Cardiac septum (tissue), 1 donor: ENCODE measurements around the gene GRIK5. TPM values are rescaled to one million over a fixed set of nuclear protein-coding genes. Genes with fewer than 3 reads are reported as not detected.

ENCODE experiments used
- DNase-seq: peaks from one replicate; pipeline ENCODE4 v3.0.0-alpha.2; 2020; ENCODE audit warnings: low spot score
- intact Hi-C: fragments of 100-400 bp; cut with DNase I; formaldehyde crosslinking; loops from one replicate; pipeline ENCODE4 v1.14.0; 2022
- total RNA-seq: library from RNA; stranded (reverse); fragmentation: NEBNext Ultra II Directional; extraction: Animal tissue kit (Norgen Biotek cat#: 25700); gene quantifications from one replicate; pipeline ENCODE4 v1.2.1, GENCODE V29; 2021
- donor health status: DM: no; HTN: no; CAD: no.

Gene GRIK5
- total RNA-seq, 1 donor from 2014 or later: 4.6 TPM

- DNase-seq: no peak
These were observed 27.5 kb upstream of the GRIK5 start for GRCh38 chr19:42097461-42097860.

GRCh38 chr19:42096255-42096837 is 26.3 kb upstream of the GRIK5 start:
- DNase-seq: no peak
- intact Hi-C loops: no loop called here

More at GRCh38 chr19:42097461-42097860, 27.5 kb upstream of the GRIK5 start:
- intact Hi-C loops: no loop called here

DNA sequence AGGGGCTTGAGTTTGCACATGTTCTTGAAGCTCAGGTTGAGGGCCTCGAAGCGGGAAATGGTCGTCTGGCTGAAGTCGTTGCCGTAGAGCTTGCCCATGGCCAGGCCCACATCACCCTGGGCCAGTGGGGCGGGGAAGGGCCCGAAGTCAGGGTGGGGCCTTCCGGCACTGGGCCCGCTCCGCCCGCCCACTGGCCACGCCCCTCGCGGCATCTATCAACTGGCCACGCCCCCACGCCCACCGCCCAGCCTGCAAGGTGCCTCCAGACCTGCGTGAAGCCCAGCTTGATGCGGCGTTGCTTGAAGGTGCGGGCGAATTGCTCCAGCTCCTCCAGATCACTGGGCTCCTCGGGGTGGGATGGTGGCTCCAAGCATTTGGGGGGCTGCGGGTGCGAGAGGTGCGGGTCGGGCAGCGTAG is 25.8 kb upstream of the GRIK5 start:
- DNase-seq: no peak
- intact Hi-C loops: no loop called here

- DNase-seq: no peak
- intact Hi-C loops: no loop called here
These were observed 25.3 kb upstream of the GRIK5 start for GRCh38 chr19:42095142-42095813.

- intact Hi-C loops: no loop called here
- DNase-seq: no peak
These were observed 23.9 kb upstream of the GRIK5 start for GRCh38 chr19:42093926-42094325.

DNA sequence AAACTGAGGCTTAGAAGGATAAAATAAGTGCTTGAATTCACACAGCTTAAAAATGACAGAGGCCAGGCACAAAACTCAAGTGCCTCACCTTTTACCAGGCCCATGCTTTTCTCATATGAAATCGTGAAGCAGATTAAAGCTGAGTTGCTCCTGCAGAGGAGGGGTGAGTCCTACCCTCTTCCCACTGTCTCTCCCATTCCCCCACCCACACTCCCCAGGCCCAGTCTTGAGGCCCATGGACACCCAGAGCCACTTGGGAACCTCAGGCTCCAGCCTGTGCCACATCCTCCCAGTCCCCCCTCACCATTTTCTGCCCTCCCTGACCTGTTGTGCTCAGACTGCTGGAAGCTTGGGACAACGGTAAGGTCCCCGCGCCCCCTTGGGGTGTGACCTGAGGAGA is 23.5 kb upstream of the GRIK5 start:
- intact Hi-C loops: no loop called here
- DNase-seq: no peak

DNA sequence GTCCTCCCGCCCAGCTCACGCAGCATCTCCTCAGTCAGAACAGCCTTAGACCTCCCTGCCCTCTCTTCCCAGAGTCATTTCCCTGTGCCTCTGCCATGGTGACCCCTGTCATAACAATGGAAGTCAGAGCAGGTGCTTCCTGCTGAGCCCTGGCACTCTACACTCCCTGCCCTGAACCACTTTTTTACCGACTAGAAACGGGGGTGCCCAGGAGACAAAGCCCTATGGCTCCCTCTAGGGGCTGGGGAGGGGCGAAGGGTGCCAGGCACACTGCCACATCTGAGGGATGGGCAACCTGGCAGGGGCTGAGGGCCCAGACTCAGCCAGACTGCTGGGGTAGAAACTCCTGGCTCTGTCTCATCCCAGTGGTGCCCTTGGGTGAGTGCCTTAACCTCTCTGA is 22.3 kb upstream of the GRIK5 start:
- intact Hi-C loops: no loop called here

DNA sequence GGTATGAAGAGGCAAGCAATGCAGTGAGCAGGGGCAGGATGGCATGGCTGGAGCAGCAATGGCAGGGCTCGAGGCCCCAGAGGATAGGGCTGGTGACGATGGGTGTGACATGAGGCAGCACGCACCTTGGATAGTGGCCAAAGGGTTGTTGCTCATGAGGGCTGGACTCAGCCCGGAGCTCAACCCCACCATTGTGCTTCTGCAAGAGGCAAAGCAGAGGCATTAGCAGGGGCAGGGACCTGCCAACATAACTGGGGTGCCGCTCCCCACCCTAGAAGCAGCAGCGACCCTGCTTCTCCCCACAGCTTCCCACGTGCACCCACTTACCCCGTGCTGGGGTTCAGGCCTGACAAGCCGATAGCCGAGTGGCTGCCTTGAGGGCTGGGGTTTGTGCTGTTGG is 21.7 kb upstream of the GRIK5 start:
- intact Hi-C loops: no loop called here
- DNase-seq: no peak

More for the DNA sequence above, 22.3 kb upstream of the GRIK5 start:
- DNase-seq: no peak

DNA sequence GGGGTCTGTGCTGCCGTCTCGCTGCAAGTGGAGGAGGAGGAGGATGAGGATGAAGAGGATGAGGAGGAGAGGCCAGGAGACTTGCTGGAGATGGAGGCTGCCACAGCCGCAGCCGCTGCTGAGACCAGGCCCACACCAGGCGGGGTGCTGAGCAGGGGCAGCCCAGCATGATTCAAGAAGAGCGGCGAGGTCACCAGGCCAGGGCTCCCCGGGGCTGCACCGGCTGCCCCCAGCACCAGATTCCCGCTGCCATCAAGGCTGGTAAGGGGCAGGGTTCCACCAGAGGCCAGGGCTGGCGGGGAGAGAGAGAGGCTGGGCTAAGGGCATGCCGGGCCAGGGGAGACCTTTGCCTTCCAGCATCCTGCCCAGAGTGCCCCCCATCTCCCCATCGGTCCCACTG is 21.3 kb upstream of the GRIK5 start:
- intact Hi-C loops: no loop called here
- DNase-seq: no peak

GRCh38 chr19:42090672-42091071 is 20.7 kb upstream of the GRIK5 start:
- intact Hi-C loops: no loop called here

GRCh38 chr19:42089772-42090171 is 19.8 kb upstream of the GRIK5 start:
- intact Hi-C loops: no loop called here
- DNase-seq: no peak

More at GRCh38 chr19:42090672-42091071, 20.7 kb upstream of the GRIK5 start:
- no peak for DNase-seq

GRCh38 chr19:42089191-42089750 is 19.3 kb upstream of the GRIK5 start:
- no peak for DNase-seq
- intact Hi-C loops: no loop called here

- no peak for DNase-seq
- intact Hi-C loops: no loop called here
These were observed 18.6 kb upstream of the GRIK5 start for GRCh38 chr19:42088471-42089190.

- intact Hi-C loops: no loop called here
- DNase-seq: no peak
These were observed 17.0 kb upstream of the GRIK5 start for GRCh38 chr19:42086770-42087550.

- no peak for DNase-seq
- intact Hi-C loops: no loop called here
These were observed 16.3 kb upstream of the GRIK5 start for GRCh38 chr19:42086188-42086736.

DNA sequence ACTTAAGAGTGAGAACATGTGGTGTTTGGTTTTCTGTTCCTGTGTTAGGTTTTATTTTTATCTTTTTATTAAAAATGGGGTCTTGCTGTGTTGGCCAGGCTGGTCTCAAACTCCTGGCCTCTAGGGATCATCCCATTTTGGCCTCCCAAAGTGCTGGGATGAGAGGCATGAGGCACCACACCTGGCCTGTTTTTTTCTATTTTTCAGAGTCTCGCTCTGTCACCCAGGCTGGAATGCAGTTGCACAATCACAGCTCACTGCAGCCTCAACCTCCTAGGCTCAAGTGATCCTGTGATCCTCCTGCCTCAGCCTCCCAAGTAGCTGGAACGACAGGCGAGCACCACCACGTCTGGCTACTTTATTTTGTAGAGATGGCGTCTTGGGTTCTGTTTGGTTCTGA is 13.5 kb upstream of the GRIK5 start:
- no peak for DNase-seq
- intact Hi-C loops: no loop called here

- no peak for DNase-seq
- intact Hi-C loops: no loop called here
These were observed 11.7 kb upstream of the GRIK5 start for GRCh38 chr19:42081584-42082203.

DNA sequence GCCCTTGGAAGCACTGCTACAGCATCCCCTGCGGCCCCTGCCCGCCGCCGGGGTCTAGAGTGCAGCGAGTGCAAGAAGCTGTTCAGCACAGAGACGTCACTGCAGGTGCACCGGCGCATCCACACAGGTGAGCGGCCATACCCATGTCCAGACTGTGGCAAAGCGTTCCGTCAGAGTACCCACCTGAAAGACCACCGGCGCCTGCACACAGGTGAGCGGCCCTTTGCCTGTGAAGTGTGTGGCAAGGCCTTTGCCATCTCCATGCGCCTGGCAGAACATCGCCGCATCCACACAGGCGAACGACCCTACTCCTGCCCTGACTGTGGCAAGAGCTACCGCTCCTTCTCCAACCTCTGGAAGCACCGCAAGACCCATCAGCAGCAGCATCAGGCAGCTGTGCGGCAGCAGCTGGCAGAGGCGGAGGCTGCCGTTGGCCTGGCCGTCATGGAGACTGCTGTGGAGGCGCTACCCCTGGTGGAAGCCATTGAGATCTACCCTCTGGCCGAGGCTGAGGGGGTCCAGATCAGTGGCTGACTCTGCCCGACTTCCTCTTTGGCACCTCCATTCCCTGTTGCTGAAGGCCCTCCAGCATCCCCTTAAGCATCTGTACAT is 10.9 kb upstream of the GRIK5 start:
- intact Hi-C loops: no loop called here

More for the DNA sequence above, 10.9 kb upstream of the GRIK5 start:
- no peak for DNase-seq
